Cerebellar nuclear complex (tissue), 1 donor: ENCODE data around the gene KIAA0040.
"Not testable (repeated sequence)": the region's sequence is repeated elsewhere in the genome, so short reads cannot be mapped to it uniquely, and the experiment has no call there.

Experiments
- DNase-seq, 2 experiments: peaks; one replicate each; lab custom pipeline; 2025; lab: John Stamatoyannopoulos, UW

KIAA0040 gene

GRCh38 chr1:175137369-175137768, 55.2 kb downstream of the KIAA0040 start:
- DNase-seq: no peak

DNA sequence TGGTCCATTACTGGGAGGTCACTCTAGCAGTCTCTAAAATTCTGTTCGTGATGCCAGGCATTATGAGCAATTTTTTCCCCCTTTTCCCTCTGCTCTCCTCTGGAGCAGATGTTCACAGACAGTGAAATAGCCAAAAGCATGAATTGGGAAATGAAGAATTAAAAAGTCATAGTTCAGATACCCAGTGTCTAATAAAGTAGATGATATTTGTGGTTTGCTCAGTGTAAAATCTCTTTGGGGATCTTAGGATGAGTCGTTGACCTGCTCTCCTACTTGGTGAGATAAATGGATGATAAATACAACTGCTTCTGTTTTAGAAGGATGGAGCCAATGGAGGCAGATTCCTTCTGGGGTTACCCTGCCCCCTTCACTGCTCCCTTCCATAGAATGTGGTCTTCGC, 56.3 kb downstream of the KIAA0040 start:
- DNase-seq: no peak

DNA sequence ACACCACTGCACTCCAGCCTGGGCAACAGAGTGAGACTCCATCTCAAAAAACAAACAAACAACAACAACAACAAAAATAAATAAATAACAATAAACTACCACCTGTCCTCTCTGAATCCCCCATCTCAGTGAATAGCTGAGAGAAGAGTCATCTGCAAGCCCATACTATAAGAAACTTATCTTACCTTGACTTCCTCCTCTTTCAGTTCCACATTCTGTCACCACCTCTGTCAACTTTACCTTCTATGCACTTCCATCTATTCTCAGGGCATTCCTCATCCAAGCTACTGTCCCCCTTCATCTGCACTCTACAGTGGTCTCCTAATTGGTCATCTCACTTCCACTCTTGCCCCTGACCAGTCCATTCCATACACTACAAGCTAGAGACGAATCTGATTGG, 58.1 kb downstream of the KIAA0040 start:
- no peak for DNase-seq

GRCh38 chr1:175133673-175134435, 58.7 kb downstream of the KIAA0040 start:
- DNase-seq: no peak

- DNase-seq: no peak
Observed at GRCh38 chr1:175132436-175132835, 60.1 kb downstream of the KIAA0040 start.

GRCh38 chr1:175131095-175131494, 61.5 kb downstream of the KIAA0040 start:
- DNase-seq: no peak

GRCh38 chr1:175130649-175131045, 61.9 kb downstream of the KIAA0040 start:
- no peak for DNase-seq

- DNase-seq: no peak
Observed at GRCh38 chr1:175129997-175130648, 62.5 kb downstream of the KIAA0040 start.

DNA sequence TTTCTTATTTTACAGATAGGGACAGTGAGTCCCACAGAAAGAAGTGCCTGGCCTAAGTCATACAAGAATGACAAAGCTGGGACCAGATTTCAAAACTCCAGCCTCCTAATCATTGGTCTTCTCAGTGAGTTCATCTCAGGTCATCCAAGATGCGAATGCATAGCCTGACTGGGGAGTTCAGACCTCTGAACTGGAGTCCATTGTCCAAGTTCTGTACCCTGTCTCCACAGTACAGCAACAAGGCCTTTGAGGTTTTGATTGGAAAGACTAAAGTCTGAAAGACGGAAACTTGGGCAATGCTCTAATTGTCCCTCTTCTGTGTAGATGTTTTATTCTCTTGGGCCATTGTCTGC, 63.0 kb downstream of the KIAA0040 start:
- no peak for DNase-seq

DNA sequence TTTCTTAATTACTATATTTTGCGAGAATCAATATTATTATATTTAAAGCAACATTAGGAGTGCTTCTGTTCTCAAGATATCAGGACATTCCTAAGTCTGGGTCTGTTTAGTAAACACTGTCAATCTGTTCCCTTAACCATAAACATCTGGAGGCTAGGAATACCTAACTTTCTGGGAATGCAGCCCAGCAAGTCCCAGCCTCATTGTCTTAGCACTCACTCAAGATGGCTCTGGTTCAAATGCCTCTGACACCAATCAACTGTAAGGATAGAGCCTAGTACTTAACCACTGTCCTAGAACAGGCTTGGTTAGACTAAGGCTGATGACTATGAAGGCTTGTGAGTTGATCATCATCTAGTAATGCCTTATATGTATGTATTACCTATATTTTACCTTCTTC, 63.4 kb downstream of the KIAA0040 start:
- no peak for DNase-seq

GRCh38 chr1:175128523-175128922, 64.1 kb downstream of the KIAA0040 start:
- no peak for DNase-seq

DNA sequence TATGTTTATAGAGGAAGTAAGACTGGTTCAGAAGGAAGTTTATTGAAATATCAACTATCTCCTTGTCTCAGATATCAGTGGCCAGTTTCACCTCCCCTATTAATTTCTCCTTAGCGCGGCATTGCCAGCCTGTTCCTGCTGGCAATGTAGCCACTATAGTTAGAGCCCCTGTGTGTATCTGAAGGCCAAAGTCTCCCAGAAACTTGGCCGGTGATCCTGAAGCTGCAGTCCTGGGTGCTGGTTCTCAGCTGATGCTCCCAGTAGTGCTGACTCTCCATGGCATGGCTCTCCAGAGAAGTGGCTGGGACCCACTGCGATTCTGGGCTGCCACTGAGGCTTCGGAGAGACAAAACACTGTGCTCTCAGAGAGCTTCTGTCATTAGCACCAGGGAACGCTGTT, 65.0 kb downstream of the KIAA0040 start:
- no peak for DNase-seq

GRCh38 chr1:175126347-175126746, 66.2 kb downstream of the KIAA0040 start:
- DNase-seq: no peak

DNA sequence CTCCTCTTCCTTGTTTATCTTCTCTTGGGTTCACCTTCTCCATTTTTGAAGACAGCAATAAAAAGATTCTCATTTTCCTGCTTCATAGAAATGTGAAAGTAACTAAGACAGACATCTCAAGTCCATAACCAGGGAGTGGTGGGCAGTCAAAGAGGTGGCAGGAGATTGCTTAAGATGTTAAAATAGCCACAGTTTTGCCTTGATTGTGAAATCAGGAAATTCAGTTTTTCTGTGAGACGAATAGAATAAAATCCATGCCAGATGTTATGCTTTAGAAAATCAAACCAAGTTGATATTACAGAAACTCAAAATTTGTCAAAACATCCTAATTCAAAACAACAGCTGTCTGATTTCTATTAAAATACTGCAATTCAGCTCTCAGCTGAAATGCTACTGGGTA, 67.7 kb downstream of the KIAA0040 start:
- no peak for DNase-seq

DNA sequence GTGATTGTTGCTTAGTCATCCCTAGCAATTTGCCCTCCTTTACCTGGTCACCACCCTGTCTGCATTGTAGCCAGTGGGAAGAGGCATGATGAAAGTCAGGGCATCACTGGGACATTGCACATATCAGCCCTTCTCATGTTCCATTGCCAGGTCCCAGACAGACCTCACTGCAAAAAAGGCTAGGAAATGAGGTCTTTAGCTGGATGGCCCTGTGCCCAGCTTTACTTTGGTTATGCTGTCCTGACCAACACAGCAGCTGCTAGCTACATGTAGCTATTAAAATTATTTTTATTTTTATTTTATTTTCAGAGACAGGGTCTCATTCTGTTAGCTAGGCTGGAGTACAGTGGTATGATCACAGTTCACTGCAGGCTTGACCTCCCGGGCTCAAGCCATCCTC, 72.1 kb downstream of the KIAA0040 start:
- no peak for DNase-seq

DNA sequence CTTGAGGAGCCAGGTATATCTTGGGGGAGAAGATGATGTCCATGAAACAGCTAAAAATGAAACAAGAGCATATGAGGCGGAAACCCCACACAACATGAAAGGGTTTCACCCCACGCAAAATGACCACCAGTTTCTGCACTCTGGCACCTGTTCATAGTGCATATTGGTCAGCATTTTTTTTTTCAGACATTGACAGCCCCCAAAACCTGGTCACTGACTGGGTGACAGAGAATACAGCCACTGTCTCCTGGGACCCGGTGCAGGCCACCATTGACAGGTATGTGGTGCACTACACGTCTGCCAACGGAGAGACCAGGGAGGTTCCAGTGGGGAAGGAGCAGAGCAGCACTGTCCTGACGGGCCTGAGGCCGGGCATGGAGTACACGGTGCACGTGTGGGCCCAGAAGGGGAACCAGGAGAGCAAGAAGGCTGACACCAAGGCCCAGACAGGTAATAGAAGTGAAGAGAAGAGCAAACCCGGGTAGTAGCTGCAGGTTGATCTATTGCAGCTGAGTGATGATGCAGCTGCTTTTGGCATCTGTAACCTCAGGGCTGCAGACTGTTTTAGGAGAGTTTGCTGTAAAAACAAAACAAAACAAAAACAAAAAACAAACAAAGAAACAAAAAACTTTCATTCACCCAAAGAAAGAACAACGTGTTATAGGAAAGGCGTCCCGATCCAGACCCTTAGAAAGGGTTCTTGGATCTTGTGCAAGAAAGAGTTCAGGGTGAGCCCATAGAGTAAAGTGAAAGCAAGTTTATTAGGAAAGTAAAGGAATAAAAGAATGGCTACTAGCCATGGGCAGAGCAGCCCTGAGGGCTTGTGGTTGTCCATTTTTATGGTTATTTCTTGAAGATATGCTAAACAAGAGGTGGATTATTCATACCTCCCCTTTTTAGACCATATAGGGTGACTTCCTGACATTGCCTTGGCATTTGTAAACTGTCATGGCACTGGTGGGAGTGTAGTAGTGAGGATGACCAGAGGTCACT, 73.9 kb downstream of the KIAA0040 start:
- no peak for DNase-seq

GRCh38 chr1:175116903-175117302, 75.7 kb downstream of the KIAA0040 start:
- DNase-seq: no peak

- DNase-seq: no peak
Observed at GRCh38 chr1:175116210-175116798, 76.3 kb downstream of the KIAA0040 start.

- no peak for DNase-seq
Observed at GRCh38 chr1:175114996-175115395, 77.6 kb downstream of the KIAA0040 start.

GRCh38 chr1:175108331-175108820, 84.2 kb downstream of the KIAA0040 start:
- DNase-seq: not testable (repeated sequence)
